Measurements from ENCODE around the gene RUNX1.

Gene RUNX1

GRCh38 chr21:34834290-34834689, 214.8 kb downstream of the RUNX1 start:
- TF ChIP-seq ZFX (IDR thresholded peaks at IDR 0.05; ENCODE audit: borderline replicate concordance) (no peak), CTCF (IDR thresholded peaks at IDR 0.05) (no peak)
- no peak overlapping the region for H3K27ac ChIP-seq

GRCh38 chr21:34833465-34833864, 215.6 kb downstream of the RUNX1 start:
- TF ChIP-seq CTCF (IDR thresholded peaks at IDR 0.05) (no peak), ZFX (IDR thresholded peaks at IDR 0.05; ENCODE audit: borderline replicate concordance) (no peak)

GRCh38 chr21:34830386-34831170, 218.5 kb downstream of the RUNX1 start:
- H3K27ac ChIP-seq, result no peak overlapping the region
- no peak for TF ChIP-seq CTCF (IDR thresholded peaks at IDR 0.05)
- no peak for TF ChIP-seq ZFX (IDR thresholded peaks at IDR 0.05; ENCODE audit: borderline replicate concordance)

More at GRCh38 chr21:34833465-34833864, 215.6 kb downstream of the RUNX1 start:
- H3K27ac ChIP-seq, result no peak overlapping the region

GRCh38 chr21:34827445-34828235, 221.5 kb downstream of the RUNX1 start:
- H3K27ac ChIP-seq, result no peak overlapping the region
- no peak for TF ChIP-seq ZFX (IDR thresholded peaks at IDR 0.05; ENCODE audit: borderline replicate concordance)
- TF ChIP-seq CTCF (IDR thresholded peaks at IDR 0.05), result no peak

- no peak for TF ChIP-seq ZFX (IDR thresholded peaks at IDR 0.05; ENCODE audit: borderline replicate concordance)
- no peak for TF ChIP-seq CTCF (IDR thresholded peaks at IDR 0.05)
- no peak overlapping the region for H3K27ac ChIP-seq
Observed at GRCh38 chr21:34826836-34827235, 222.3 kb downstream of the RUNX1 start.

GRCh38 chr21:34825948-34826548, 223.1 kb downstream of the RUNX1 start:
- TF ChIP-seq ZFX (IDR thresholded peaks at IDR 0.05; ENCODE audit: borderline replicate concordance) (no peak), CTCF (IDR thresholded peaks at IDR 0.05) (no peak)
- no peak overlapping the region for H3K27ac ChIP-seq

Data from 22Rv1 (cell line).